HCT116 (cell line): ENCODE data around the gene DMRTC1B. TPM values are rescaled to one million over a fixed set of nuclear protein-coding genes. Genes with fewer than 3 reads are reported as not detected.
A peak's percentile ranks its signal among the peaks of the same experiment; 100 is the strongest.
"Not testable (repeated sequence)": the region's sequence is repeated elsewhere in the genome, so short reads cannot be mapped to it uniquely, and the experiment has no call there.

ENCODE experiments used
- ATAC-seq: fragments of 200-7000 bp; cut with Tn5 transposase; 2 replicates; pipeline ENCODE4 v1.9.1; 2020; ENCODE audit warnings: mild to moderate bottlenecking, moderate library complexity
- Bru-seq: library from RNA; stranded (reverse); fragments of 400-500 nt; gene quantifications from one replicate; lab custom pipeline; 2021; lab: Mats Ljungman, UMichigan
- BruChase-seq, 2 experiments: library from RNA; stranded (reverse); fragments of 400-500 nt; gene quantifications; one replicate each; lab custom pipeline; 2021; lab: Mats Ljungman, UMichigan
- BruUV-seq: library from RNA; stranded (reverse); fragments of 400-500 nt; replicated peaks from 2 replicates; lab custom pipeline; 2021; lab: Mats Ljungman, UMichigan
- CTCF ChIA-PET: fragments of 300-600 bp; sonication (Branson Sonifier 250); formaldehyde crosslinking; loops from one replicate; lab custom pipeline; 2021; ENCODE audit warnings: antibody characterized with exemption; lab: Charles Lee
- POLR2A ChIA-PET: fragments of 300-600, 350-600 bp; sonication (Branson Sonifier 250); formaldehyde crosslinking; loops from one replicate; lab custom pipeline; 2021; ENCODE audit warnings: antibody characterized with exemption; lab: Charles Lee
- RAD21 ChIA-PET, 2 experiments: fragments of 300-600 bp; sonication (Branson Sonifier 250); formaldehyde crosslinking; loops; one replicate each; lab custom pipeline; 2023; ENCODE audit warnings: low total read pairs in 2 of 2; ENCODE audit not compliant: uncharacterized antibody in 2 of 2, unreplicated experiment in 2 of 2, low non-redundant PET in 1 of 2; lab: Charles Lee
- DNase-seq: peaks from one replicate; pipeline ENCODE4 v3.0.0-alpha.2; 2010; ENCODE audit warnings: low read depth, low spot score
- H2AFZ ChIP-seq: fragments of 200-600 bp; shearing (Covaris generic), sonication (generic); 2 replicates; pipeline ENCODE4 v1.6.1; 2017; ENCODE audit warnings: low read depth, mixed run types, mixed read lengths, antibody characterized with exemption, low read length; ENCODE audit not compliant: poor library complexity, severe bottlenecking
- H3K27ac ChIP-seq: 2 replicates; pipeline ENCODE4 v1.5.1; 2012; ENCODE audit warnings: low read depth, low read length
- H3K27me3 ChIP-seq: fragments of 200-600 bp; sonication (generic); 2 replicates; pipeline ENCODE4 v1.6.1; 2016; ENCODE audit warnings: mixed run types, low read length, mixed read lengths; ENCODE audit not compliant: insufficient read depth
- H3K36me3 ChIP-seq, 2 experiments: fragments of 200-500 bp in 1 of 2; fragments of 200-600 bp in 1 of 2; sonication (Bioruptor generic) in 1 of 2; sonication (generic) in 1 of 2; 2 replicates each; pipeline versions ENCODE4 v1.5.1 to v1.6.1; 2014 to 2016; ENCODE audit warnings: low read length in 2 of 2, inconsistent platforms in 1 of 2, mixed read lengths in 1 of 2, mixed run types in 1 of 2; ENCODE audit not compliant: insufficient read depth in 2 of 2, control insufficient read depth in 1 of 2
- H3K4me1 ChIP-seq, 2 experiments: fragments of 200-600 bp in 1 of 2; sonication (generic) in 1 of 2; 2 replicates each; pipeline versions ENCODE4 v1.5.1 to v1.6.1; 2012 to 2017; ENCODE audit warnings: low read length in 2 of 2, inconsistent platforms in 1 of 2, mild to moderate bottlenecking in 1 of 2, mixed read lengths in 1 of 2, mixed run types in 1 of 2, moderate library complexity in 1 of 2; ENCODE audit not compliant: insufficient read depth in 2 of 2, control insufficient read depth in 1 of 2
- H3K4me2 ChIP-seq: fragments of 200-600 bp; sonication (generic); 2 replicates; pipeline ENCODE4 v1.6.1; 2017; ENCODE audit warnings: mixed run types, low read length, mixed read lengths
- H3K4me3 ChIP-seq, 2 experiments: fragments of 200-600 bp in 1 of 2; sonication (generic) in 1 of 2; replicated peaks in 1 of 2; 2 replicates each; pipeline ENCODE4 v1.5.1; 2011 to 2016; ENCODE audit warnings: low read length in 2 of 2, control low read depth in 1 of 2, low read depth in 1 of 2, mild to moderate bottlenecking in 1 of 2, mixed read lengths in 1 of 2, mixed run types in 1 of 2
- H3K79me2 ChIP-seq: fragments of 200-600 bp; sonication (generic); 2 replicates; pipeline ENCODE4 v1.6.1; 2017; ENCODE audit warnings: mild to moderate bottlenecking, mixed run types, low read length, moderate library complexity, mixed read lengths; ENCODE audit not compliant: insufficient read depth
- H3K9ac ChIP-seq: fragments of 200-600 bp; sonication (generic); 2 replicates; pipeline ENCODE4 v1.6.1; 2016; ENCODE audit warnings: low read length, mixed read lengths
- H3K9me2 ChIP-seq: fragments of 200-600 bp; sonication (generic), shearing (Covaris generic); 2 replicates; pipeline ENCODE4 v1.6.1; 2017; ENCODE audit warnings: mixed run types, mild to moderate bottlenecking, moderate library complexity; ENCODE audit not compliant: insufficient read depth
- H3K9me3 ChIP-seq, 2 experiments: fragments of 200-500 bp in 1 of 2; fragments of 200-600 bp in 1 of 2; sonication (Bioruptor generic) in 1 of 2; sonication (generic) in 1 of 2; 2 replicates each; pipeline ENCODE4 v1.6.1; 2014 to 2017; ENCODE audit warnings: low read length in 2 of 2, mixed read lengths in 2 of 2, inconsistent platforms in 1 of 2, low read depth in 1 of 2, mild to moderate bottlenecking in 1 of 2, mixed run types in 1 of 2, moderate library complexity in 1 of 2; ENCODE audit not compliant: control insufficient read depth in 1 of 2, insufficient read depth in 1 of 2
- H4K20me1 ChIP-seq: fragments of 200-600 bp; sonication (generic), shearing (Covaris generic); 2 replicates; pipeline ENCODE4 v1.6.1; 2017; ENCODE audit warnings: mixed run types, mild to moderate bottlenecking, moderate library complexity; ENCODE audit not compliant: insufficient read depth
- CBX3 ChIP-seq: IDR thresholded peaks from 2 replicates; pipeline ENCODE4 v1.6.1; 2012; ENCODE audit warnings: low read depth
- JUND ChIP-seq: IDR thresholded peaks from 2 replicates; pipeline ENCODE4 v1.6.1; 2012
- POLR2A ChIP-seq: IDR thresholded peaks from 2 replicates; pipeline ENCODE4 v1.7.0; 2011; ENCODE audit warnings: borderline replicate concordance; ENCODE audit not compliant: insufficient read depth, insufficient read length; ENCODE audit errors: extremely low read depth
- SIN3A ChIP-seq: IDR thresholded peaks from 2 replicates; pipeline ENCODE4 v1.6.1; 2012; ENCODE audit warnings: low read depth
- SP1 ChIP-seq: IDR thresholded peaks from 2 replicates; pipeline ENCODE4 v1.6.1; 2012; ENCODE audit warnings: low read depth
- intact Hi-C: fragments of 100-400 bp; cut with micrococcal nuclease; formaldehyde crosslinking; loops from 2 replicates; pipeline ENCODE4 v1.10.0; 2022
- long read RNA-seq: library from polyadenylated mRNA; unstranded; transcript quantifications from one replicate; pipeline ENCODE4 v2.0.0, GENCODE V29; 2021; ENCODE audit not compliant: unreplicated experiment
- polyA plus RNA-seq: library from polyadenylated mRNA; unstranded; fragments of >200 nt; gene quantifications from 2 replicates; pipeline ENCODE4 v1.2.1, GENCODE V29; 2012; ENCODE audit warnings: missing spikeins
- total RNA-seq: library from RNA; stranded (reverse); gene quantifications from one replicate; pipeline ENCODE4 v1.2.1, GENCODE V29; 2021; ENCODE audit not compliant: unreplicated experiment
- TF ChIP-seq, protein P1 (sequence below): IDR thresholded peaks from 2 replicates; pipeline ENCODE4 v1.6.1; 2012; ENCODE audit warnings: low read depth
- TF ChIP-seq, protein P2 (sequence below): IDR thresholded peaks from 2 replicates; pipeline ENCODE4 v1.6.1; 2012
- TF ChIP-seq, protein P3 (sequence below), 3 experiments: fragments of 200-600 bp in 1 of 3; sonication (generic) in 1 of 3; IDR thresholded peaks in 2 of 3; conservative IDR thresholded peaks in 1 of 3; 2 replicates each; pipeline ENCODE4 v1.5.1; 2012 to 2017; ENCODE audit warnings: low read depth in 2 of 3, low read length in 2 of 3, antibody characterized with exemption in 1 of 3, borderline replicate concordance in 1 of 3, control low read depth in 1 of 3, mild to moderate bottlenecking in 1 of 3, mixed read lengths in 1 of 3, mixed run types in 1 of 3, moderate library complexity in 1 of 3; ENCODE audit not compliant: insufficient read depth in 1 of 3

The DMRTC1B gene, protein sequence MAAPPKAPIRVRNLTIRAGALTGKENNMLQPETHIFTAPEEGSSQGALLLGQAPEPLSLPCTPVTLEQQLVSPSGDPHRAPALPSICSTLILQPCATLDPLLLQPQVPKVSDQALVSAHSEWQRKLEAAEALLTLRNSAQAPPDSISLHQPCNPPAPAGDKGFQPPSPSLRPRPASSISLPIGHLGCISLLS
- total RNA-seq (not detected), Bru-seq, nascent RNA (percentile 3 among the genes with signal in this experiment), BruChase-seq, experiment 1, labeled RNA remaining after a 6-hour chase (not detected), BruChase-seq, experiment 2, labeled RNA remaining after a 2-hour chase (percentile 1 among the genes with signal in this experiment)
- 0.16 TPM in 1 of 2 replicates, not detected in the other for polyA plus RNA-seq
- long read RNA-seq, result 0 reads

DNA sequence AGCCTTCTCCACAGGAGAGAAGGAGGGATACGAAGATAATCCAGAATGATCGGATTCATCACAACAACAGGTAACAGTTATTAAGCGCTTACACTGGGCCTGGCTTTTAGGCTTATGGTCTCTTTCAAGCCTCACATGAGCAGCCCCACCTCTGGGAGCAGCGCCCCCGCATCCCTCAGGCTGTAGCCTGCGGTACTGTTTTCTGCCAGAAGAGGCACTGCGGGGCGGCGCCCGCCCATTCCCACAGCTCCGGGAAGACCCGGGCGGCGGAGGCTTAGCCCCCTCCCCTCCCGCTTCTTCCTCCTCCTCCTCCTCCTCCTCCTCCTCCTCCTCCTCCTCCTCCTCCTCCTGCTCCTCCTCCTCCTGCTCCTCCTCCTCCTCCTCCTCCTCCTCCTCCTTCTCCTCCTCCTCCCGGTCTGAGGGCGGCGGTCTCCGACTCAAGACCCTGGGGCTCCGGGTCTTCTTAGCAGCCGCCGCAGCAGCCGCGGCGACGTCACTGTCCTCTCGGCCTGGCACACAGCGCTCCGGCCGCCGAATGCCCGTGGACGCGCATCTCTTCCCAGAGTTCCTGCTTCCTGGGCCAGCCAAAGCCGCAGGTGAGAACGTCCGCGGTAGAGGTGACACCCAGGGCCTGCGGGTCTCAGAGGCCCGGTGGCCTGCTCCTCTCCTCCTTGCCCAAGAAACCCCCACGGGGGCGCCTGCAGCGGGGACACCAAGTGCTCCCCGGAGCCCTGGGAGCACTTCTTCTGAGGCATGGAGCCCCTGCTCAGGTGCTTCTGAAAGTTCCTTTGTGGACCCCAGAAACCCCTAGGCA lies at the start of gene DMRTC1B:
TSS of gene DMRTC1B (plus strand) at position 238 of the 814 bp plus-strand sequence. CDS start 68,246 bp downstream, outside the sequence.
- H3K9me3 ChIP-seq, RAD21 ChIA-PET, BruUV-seq, H3K4me2 ChIP-seq, CTCF ChIA-PET, H2AFZ ChIP-seq, intact Hi-C loops, DNase-seq, H4K20me1 ChIP-seq, H3K27ac ChIP-seq, H3K4me3 ChIP-seq, H3K79me2 ChIP-seq, POLR2A ChIA-PET, H3K9ac ChIP-seq, H3K27me3 ChIP-seq, H3K36me3 ChIP-seq, H3K9me2 ChIP-seq, H3K4me1 ChIP-seq: not testable (repeated sequence)
- peak; percentile 89 for ATAC-seq

DNA sequence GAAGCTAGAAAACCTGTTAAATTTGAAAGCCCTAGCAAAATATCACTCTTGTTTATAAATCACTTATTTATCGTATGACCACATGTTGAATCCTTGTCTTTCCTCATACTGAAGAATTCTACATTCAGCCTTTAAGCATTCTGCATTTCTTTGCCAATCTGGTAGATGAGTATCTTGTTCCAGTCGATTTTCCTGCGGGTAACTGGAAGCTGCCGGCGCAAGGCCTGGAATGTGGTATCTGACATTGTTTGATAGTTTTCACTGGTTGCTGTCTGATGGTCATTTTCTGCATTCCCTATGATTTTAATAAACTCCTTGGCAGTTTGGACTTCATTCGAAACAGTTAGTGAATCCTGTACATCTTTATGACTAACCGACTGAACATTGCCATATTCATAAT lies 48.8 kb upstream of the DMRTC1B start:
- no peak for ATAC-seq
- no peaks in the 10 kb centered on the region for H3K9me3 ChIP-seq

More for the DNA sequence above, 48.8 kb upstream of the DMRTC1B start:
- intact Hi-C loops, result no loop called here
- Histone ChIP-seq H3K4me2 (no peak overlapping the region), H3K27ac (no peak overlapping the region), H3K4me3 (no peak overlapping the region), H3K36me3 (no peaks in the 10 kb centered on the region), H4K20me1 (no peaks in the 10 kb centered on the region), H3K79me2 (no peaks in the 10 kb centered on the region), H3K9me2 (no peaks in the 10 kb centered on the region)
- no TSS peak for BruUV-seq
- CTCF ChIA-PET, result no interaction called here
- TF ChIP-seq SP1 (no peak), POLR2A (no peak), CBX3 (no peak), SIN3A (no peak), JUND (no peak)
- TF ChIP-seq, protein P1, sequence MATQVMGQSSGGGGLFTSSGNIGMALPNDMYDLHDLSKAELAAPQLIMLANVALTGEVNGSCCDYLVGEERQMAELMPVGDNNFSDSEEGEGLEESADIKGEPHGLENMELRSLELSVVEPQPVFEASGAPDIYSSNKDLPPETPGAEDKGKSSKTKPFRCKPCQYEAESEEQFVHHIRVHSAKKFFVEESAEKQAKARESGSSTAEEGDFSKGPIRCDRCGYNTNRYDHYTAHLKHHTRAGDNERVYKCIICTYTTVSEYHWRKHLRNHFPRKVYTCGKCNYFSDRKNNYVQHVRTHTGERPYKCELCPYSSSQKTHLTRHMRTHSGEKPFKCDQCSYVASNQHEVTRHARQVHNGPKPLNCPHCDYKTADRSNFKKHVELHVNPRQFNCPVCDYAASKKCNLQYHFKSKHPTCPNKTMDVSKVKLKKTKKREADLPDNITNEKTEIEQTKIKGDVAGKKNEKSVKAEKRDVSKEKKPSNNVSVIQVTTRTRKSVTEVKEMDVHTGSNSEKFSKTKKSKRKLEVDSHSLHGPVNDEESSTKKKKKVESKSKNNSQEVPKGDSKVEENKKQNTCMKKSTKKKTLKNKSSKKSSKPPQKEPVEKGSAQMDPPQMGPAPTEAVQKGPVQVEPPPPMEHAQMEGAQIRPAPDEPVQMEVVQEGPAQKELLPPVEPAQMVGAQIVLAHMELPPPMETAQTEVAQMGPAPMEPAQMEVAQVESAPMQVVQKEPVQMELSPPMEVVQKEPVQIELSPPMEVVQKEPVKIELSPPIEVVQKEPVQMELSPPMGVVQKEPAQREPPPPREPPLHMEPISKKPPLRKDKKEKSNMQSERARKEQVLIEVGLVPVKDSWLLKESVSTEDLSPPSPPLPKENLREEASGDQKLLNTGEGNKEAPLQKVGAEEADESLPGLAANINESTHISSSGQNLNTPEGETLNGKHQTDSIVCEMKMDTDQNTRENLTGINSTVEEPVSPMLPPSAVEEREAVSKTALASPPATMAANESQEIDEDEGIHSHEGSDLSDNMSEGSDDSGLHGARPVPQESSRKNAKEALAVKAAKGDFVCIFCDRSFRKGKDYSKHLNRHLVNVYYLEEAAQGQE, result no peak
- TF ChIP-seq, protein P2, sequence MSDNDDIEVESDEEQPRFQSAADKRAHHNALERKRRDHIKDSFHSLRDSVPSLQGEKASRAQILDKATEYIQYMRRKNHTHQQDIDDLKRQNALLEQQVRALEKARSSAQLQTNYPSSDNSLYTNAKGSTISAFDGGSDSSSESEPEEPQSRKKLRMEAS, result no peak
- TF ChIP-seq, protein P3, sequence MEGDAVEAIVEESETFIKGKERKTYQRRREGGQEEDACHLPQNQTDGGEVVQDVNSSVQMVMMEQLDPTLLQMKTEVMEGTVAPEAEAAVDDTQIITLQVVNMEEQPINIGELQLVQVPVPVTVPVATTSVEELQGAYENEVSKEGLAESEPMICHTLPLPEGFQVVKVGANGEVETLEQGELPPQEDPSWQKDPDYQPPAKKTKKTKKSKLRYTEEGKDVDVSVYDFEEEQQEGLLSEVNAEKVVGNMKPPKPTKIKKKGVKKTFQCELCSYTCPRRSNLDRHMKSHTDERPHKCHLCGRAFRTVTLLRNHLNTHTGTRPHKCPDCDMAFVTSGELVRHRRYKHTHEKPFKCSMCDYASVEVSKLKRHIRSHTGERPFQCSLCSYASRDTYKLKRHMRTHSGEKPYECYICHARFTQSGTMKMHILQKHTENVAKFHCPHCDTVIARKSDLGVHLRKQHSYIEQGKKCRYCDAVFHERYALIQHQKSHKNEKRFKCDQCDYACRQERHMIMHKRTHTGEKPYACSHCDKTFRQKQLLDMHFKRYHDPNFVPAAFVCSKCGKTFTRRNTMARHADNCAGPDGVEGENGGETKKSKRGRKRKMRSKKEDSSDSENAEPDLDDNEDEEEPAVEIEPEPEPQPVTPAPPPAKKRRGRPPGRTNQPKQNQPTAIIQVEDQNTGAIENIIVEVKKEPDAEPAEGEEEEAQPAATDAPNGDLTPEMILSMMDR (IDR thresholded peaks at IDR 0.05 in 2 of 3, conservative IDR thresholded peaks at IDR 0.05 in 1 of 3; ENCODE audit: borderline replicate concordance in 1 of 3, insufficient read depth in 1 of 3, low read depth in 2 of 3, low read length in 2 of 3), result no peak
- TF ChIP-seq, all 23 proteins: peak for 0
- no peaks in the 10 kb centered on the region for H3K4me1 ChIP-seq
- H3K27me3 ChIP-seq, result no peaks in the 10 kb centered on the region
- ChIA-PET RAD21 (no interaction called here), POLR2A (no interaction called here)
- H3K9ac ChIP-seq, result no peak overlapping the region
- H2AFZ ChIP-seq, result no peak overlapping the region
- DNase-seq, result no peak
